Heart right ventricle (tissue), 16 donors: ENCODE measurements around the gene RBFOX2. TPM values are rescaled to one million over a fixed set of nuclear protein-coding genes. Genes with fewer than 3 reads are reported as not detected.
A peak's percentile ranks its signal among the peaks of the same experiment; 100 is the strongest.
"Not testable (repeated sequence)": the region's sequence is repeated elsewhere in the genome, so short reads cannot be mapped to it uniquely, and the experiment has no call there.

Source experiments
- ATAC-seq, 8 donors: fragments of 200-7000 bp; cut with Tn5 transposase; one replicate each; pipeline ENCODE4 v1.9.1; 2020; ENCODE audit warnings: mild to moderate bottlenecking in 8 of 8, moderate library complexity in 8 of 8, moderate number of reproducible peaks in 1 of 8
- DNase-seq, 2 donors: peaks; one replicate each; pipeline ENCODE4 v3.0.0-alpha.2; 2020
- H3K27ac ChIP-seq, 10 donors: fragments of 200-600 bp; sonication (generic) in 2 of 10; one replicate each; pipeline versions ENCODE4 v1.5.0 to v1.8.0; 2020 to 2022; ENCODE audit warnings: mild to moderate bottlenecking in 3 of 10
- H3K27me3 ChIP-seq, 7 donors: fragments of 200-600 bp; one replicate each; pipeline ENCODE4 v1.8.0; 2021 to 2022; ENCODE audit warnings: mild to moderate bottlenecking in 2 of 7
- H3K36me3 ChIP-seq, 9 donors: fragments of 200-600 bp; sonication (generic) in 1 of 9; one replicate each; pipeline versions ENCODE4 v1.5.0 to v1.8.0; 2020 to 2022; ENCODE audit warnings: mild to moderate bottlenecking in 2 of 9
- H3K4me1 ChIP-seq, 9 donors: fragments of 200-600 bp; sonication (generic) in 1 of 9; one replicate each; pipeline versions ENCODE4 v1.5.0 to v1.8.0; 2020 to 2022; ENCODE audit warnings: mild to moderate bottlenecking in 4 of 9
- H3K4me3 ChIP-seq, 10 donors: fragments of 200-600 bp; sonication (generic) in 2 of 10; one replicate each; pipeline versions ENCODE4 v1.5.0 to v1.8.0; 2020 to 2022; ENCODE audit warnings: mild to moderate bottlenecking in 7 of 10, moderate library complexity in 2 of 10
- H3K9me3 ChIP-seq, 11 donors: fragments of 200-600 bp in 10 of 11; sonication (generic) in 2 of 11; one replicate each; pipeline versions ENCODE4 v1.5.0 to v1.8.0; 2013 to 2022; ENCODE audit warnings: mild to moderate bottlenecking in 2 of 11, control low read depth in 1 of 11, moderate library complexity in 1 of 11
- CTCF ChIP-seq, 9 donors: fragments of 200-600 bp; sonication (generic) in 2 of 9; IDR thresholded peaks; one replicate each; pipeline versions ENCODE4 v1.5.0 to v1.8.0; 2021 to 2022; ENCODE audit warnings: antibody characterized with exemption in 9 of 9, mild to moderate bottlenecking in 5 of 9, moderate library complexity in 1 of 9
- WGBS, 2 donors: extraction: QIAGEN DNeasy Blood & Tissue Kit; methylation state at CpG; one replicate each; pipeline ENCODE4 v1.1.7; 2013; ENCODE audit warnings: inconsistent platforms in 1 of 2; 5-methylcytosine and 5-hydroxymethylcytosine counted together
- intact Hi-C, 10 donors: fragments of 100-400 bp; cut with DNase I; formaldehyde crosslinking; loops; one replicate each; pipeline versions ENCODE4 v1.11.1 to v1.14.2; 2022
- polyA plus RNA-seq, 2 donors: library from polyadenylated mRNA; stranded (reverse); fragments of 200-250 nt; gene quantifications; one replicate each; pipeline ENCODE4 v1.2.3, GENCODE V29; 2013
- total RNA-seq, 10 donors: library from RNA; stranded (reverse); fragmentation: NEBNext Ultra II Directional in 3 of 10; extraction: Animal tissue kit (Norgen Biotek cat#: 25700) in 3 of 10; gene quantifications; one replicate each; pipeline versions ENCODE4 v1.2.1 to v1.2.4, GENCODE V29; 2021 to 2023
- donor health status: Arrhythmogenic right ventricular cardiomyopathy.
- donor health status: ischemic (EF 13 %, LVEDD 7.1; RV severe dilation, severe dysfunction).
- donor health status: healthy with polysubstance abuse.
- donor health status: DM: no; HTN: yes; CAD: no.
- donor health status: DM: no; HTN: no; CAD: no.
- donor health status: ischemic (EF 25% LVEDD 6.9; RV normal size, moderate dysfunction).
- donor health status: ischemic (EF 25% LVEDD 5.7; RV mildly dilated, moderate dysfunction).
- donor health status: healthy.
- donor health status: DM: yes; HTN: yes; CAD: no.
- donor health status: Ischemic cardiomyopathy.
- donor health status: ischemic (EF 35%, LVEDD 5.7; RV mildly dilated, moderate dysfunction).
- donor health status: nonischemic (EF 11% LVEDD 7.7; RV severe dilation, severe dysfunction).
- donor health status: DM: yes; HTN: yes; CAD: no.
- donor health status: PGD.
- donor health status: ischemic (EF 29% LVEDD 5.4; RV normal size, mild dysfunction).
- donor health status: nonischemic (EF 23%, LVEDD 6.1; RV moderate dilation, normal function).

The RBFOX2 gene
- total and polyA plus RNA-seq, 12 donors = 18.0 to 105 (median 90.4) TPM

- WGBS, 2 donors = 95 to 100% methylated on average over 1 of the region's 1 CpG
- Histone ChIP-seq H3K27ac (no peak overlapping the region), H3K4me3 (no peak overlapping the region), H3K27me3 (no peaks in the 10 kb centered on the region), H3K36me3 (no peaks in the 10 kb centered on the region), H3K4me1 (peaks cover 0 to 15% (median 6%) of the 10 kb centered on the region in 9 donors), H3K9me3 (no peaks in the 10 kb centered on the region)
- ATAC-seq = no peak
- DNase-seq = no peak
- TF ChIP-seq CTCF (IDR thresholded peaks at IDR 0.05) = no peak
- intact Hi-C loops = no loop called here
Observed at GRCh38 chr22:36053242-36054147, 24.9 kb upstream of the RBFOX2 start.

GRCh38 chr22:36052505-36052941 is 23.9 kb upstream of the RBFOX2 start:
- no peaks in the 10 kb centered on the region for H3K36me3 ChIP-seq
- no peak overlapping the region for H3K4me3 ChIP-seq
- peaks cover 0 to 15% (median 6%) of the 10 kb centered on the region in 9 donors for H3K4me1 ChIP-seq
- no peak overlapping the region for H3K27ac ChIP-seq
- TF ChIP-seq CTCF (IDR thresholded peaks at IDR 0.05) = no peak
- intact Hi-C loops = no loop called here
- no peaks in the 10 kb centered on the region for H3K9me3 ChIP-seq
- ATAC-seq = peak in 1 of 8 donors; percentile 33
- 87 to 96% methylated on average over 5 of the region's 5 CpGs for WGBS, 2 donors
- DNase-seq = no peak
- H3K27me3 ChIP-seq = no peaks in the 10 kb centered on the region

- no peaks in the 10 kb centered on the region for H3K36me3 ChIP-seq
- ATAC-seq = no peak
- no peaks in the 10 kb centered on the region for H3K4me1 ChIP-seq
- H3K9me3 ChIP-seq = no peaks in the 10 kb centered on the region
- H3K27me3 ChIP-seq = no peaks in the 10 kb centered on the region
- DNase-seq = no peak
- no peak for TF ChIP-seq CTCF (IDR thresholded peaks at IDR 0.05)
- intact Hi-C loops = no loop called here
- no peak overlapping the region for H3K4me3 ChIP-seq
- H3K27ac ChIP-seq = no peak overlapping the region
- WGBS, 2 donors = 74 to 79% methylated on average over 2 of the region's 2 CpGs
Observed at GRCh38 chr22:36049678-36049997, 21.0 kb upstream of the RBFOX2 start.

GRCh38 chr22:36048911-36049677 is 20.5 kb upstream of the RBFOX2 start:
- no peaks in the 10 kb centered on the region for H3K36me3 ChIP-seq
- H3K27me3 ChIP-seq = no peaks in the 10 kb centered on the region
- no peak overlapping the region for H3K4me3 ChIP-seq
- intact Hi-C loops = no loop called here
- ATAC-seq = no peak
- no peaks in the 10 kb centered on the region for H3K9me3 ChIP-seq
- 62 to 64% methylated on average over 11 of the region's 11 CpGs for WGBS, 2 donors
- DNase-seq = no peak
- no peaks in the 10 kb centered on the region for H3K4me1 ChIP-seq
- H3K27ac ChIP-seq = no peak overlapping the region
- TF ChIP-seq CTCF (IDR thresholded peaks at IDR 0.05) = no peak

DNA sequence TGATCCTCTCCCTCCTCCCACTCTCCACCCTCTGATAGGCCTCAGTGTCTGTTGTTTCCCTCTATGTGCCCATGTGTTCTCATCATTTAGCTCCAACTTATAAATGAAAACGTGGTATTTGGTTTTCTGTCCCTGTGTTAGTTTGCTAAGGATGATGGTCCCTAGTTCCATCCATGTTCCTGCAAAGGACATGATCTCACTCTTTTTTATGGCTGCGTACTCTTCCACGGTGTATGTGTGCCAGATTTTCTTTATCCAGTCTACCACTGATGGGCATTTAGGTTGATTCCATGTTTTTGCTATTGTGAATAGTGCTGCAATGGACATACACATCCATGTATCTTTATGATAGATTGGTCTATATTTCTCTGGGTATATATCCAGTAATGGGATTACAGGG is 15.9 kb upstream of the RBFOX2 start:
- H3K9me3 ChIP-seq, H3K4me3 ChIP-seq, H3K27ac ChIP-seq, intact Hi-C loops, ATAC-seq, H3K27me3 ChIP-seq, H3K4me1 ChIP-seq, H3K36me3 ChIP-seq, DNase-seq: not testable (repeated sequence)
- 92% methylated on average over 3 of the region's 3 CpGs for whole genome bisulfite sequencing, 2 donors
